HepG2 (cell line): ENCODE measurements around the gene STK17A. TPM values are rescaled to one million over a fixed set of nuclear protein-coding genes. Genes with fewer than 3 reads are reported as not detected.

ENCODE experiments used
- CEBPG ChIP-seq: IDR thresholded peaks from 2 replicates; pipeline ENCODE4 v1.6.1; 2016
- EEA1 ChIP-seq: sonication (generic); formaldehyde crosslinking; IDR thresholded peaks from 2 replicates; pipeline ENCODE4 v1.5.1; 2020; ENCODE audit warnings: mild to moderate bottlenecking, missing genetic modification reagents, borderline replicate concordance
- FOXJ3 ChIP-seq: sonication (generic); formaldehyde crosslinking; IDR thresholded peaks from 2 replicates; pipeline ENCODE4 v1.4.0; 2020; ENCODE audit warnings: missing genetic modification reagents, mild to moderate bottlenecking, borderline replicate concordance
- HNF4A ChIP-seq: sonication (generic); formaldehyde crosslinking; IDR thresholded peaks from 2 replicates; pipeline ENCODE4 v1.4.0; 2020; ENCODE audit warnings: missing genetic modification reagents
- KLF15 ChIP-seq: sonication (generic); formaldehyde crosslinking; IDR thresholded peaks from 2 replicates; pipeline ENCODE4 v1.8.1; 2023; ENCODE audit warnings: borderline replicate concordance, mild to moderate bottlenecking, inconsistent platforms, missing genetic modification reagents, mixed read lengths
- MTF2 ChIP-seq: sonication (generic); formaldehyde crosslinking; IDR thresholded peaks from 2 replicates; pipeline ENCODE4 v1.5.0; 2020; ENCODE audit warnings: missing genetic modification reagents, borderline replicate concordance
- MXI1 ChIP-seq: IDR thresholded peaks from 3 replicates; pipeline ENCODE4 v1.6.1; 2012; ENCODE audit warnings: low read depth, low read length, inconsistent platforms, borderline replicate concordance
- SP5 ChIP-seq: IDR thresholded peaks from 2 replicates; pipeline ENCODE4 v1.6.1; 2016; ENCODE audit warnings: low read depth, borderline replicate concordance
- STAG1 ChIP-seq: sonication (generic); formaldehyde crosslinking; IDR thresholded peaks from 2 replicates; pipeline ENCODE4 v1.4.0; 2020; ENCODE audit warnings: missing genetic modification reagents
- ZC3H13 ChIP-seq: sonication (generic); formaldehyde crosslinking; IDR thresholded peaks from 2 replicates; pipeline ENCODE4 v1.8.1; 2023; ENCODE audit warnings: mild to moderate bottlenecking, missing genetic modification reagents, moderate library complexity
- ZFP36 ChIP-seq: fragments of 150-350 bp; IDR thresholded peaks from 2 replicates; pipeline ENCODE4 v1.6.1; 2018; ENCODE audit warnings: borderline replicate concordance, low read length, low read depth; ENCODE audit not compliant: partially characterized antibody
- ZNF260 ChIP-seq: sonication (generic); formaldehyde crosslinking; IDR thresholded peaks from 2 replicates; pipeline ENCODE4 v1.4.0; 2020; ENCODE audit warnings: missing genetic modification reagents, low read depth, mild to moderate bottlenecking, borderline replicate concordance
- ZNF343 ChIP-seq: sonication (generic); formaldehyde crosslinking; IDR thresholded peaks from 2 replicates; pipeline ENCODE4 v1.4.0; 2020; ENCODE audit warnings: mild to moderate bottlenecking, missing genetic modification reagents
- ZNF678 ChIP-seq: sonication (generic); formaldehyde crosslinking; IDR thresholded peaks from 2 replicates; pipeline ENCODE4 v1.4.0; 2020; ENCODE audit warnings: mild to moderate bottlenecking, missing genetic modification reagents
- ZSCAN22 ChIP-seq: sonication (generic); formaldehyde crosslinking; IDR thresholded peaks from 2 replicates; pipeline ENCODE4 v1.4.0; 2020; ENCODE audit warnings: mild to moderate bottlenecking, missing genetic modification reagents
- polyA plus RNA-seq, 8 experiments: library from polyadenylated mRNA; depleted of rRNA in 3 of 8; stranded (reverse) in 7 of 8; unstranded in 1 of 8; fragments of >200 nt; fragmentation: Illumina TruSeq in 4 of 8; extraction: Trizol in 4 of 8; gene quantifications; 2 replicates each; pipeline versions ENCODE4 v1.2.1 to v1.2.3, GENCODE V29; 2011 to 2016; ENCODE audit warnings: low read depth in 4 of 8, missing spikeins in 1 of 8, mixed read lengths in 1 of 8; ENCODE audit not compliant: insufficient read depth in 1 of 8
- total RNA-seq, 5 experiments: library from RNA; depleted of rRNA; stranded (reverse); fragments of >200 nt; fragmentation: Illumina TruSeq; extraction: Trizol; gene quantifications; 2 replicates each; pipeline ENCODE4 v1.2.3, GENCODE V29; 2016; ENCODE audit warnings: low read depth in 1 of 5
- TF ChIP-seq, protein P1 (sequence below): sonication (generic); formaldehyde crosslinking; IDR thresholded peaks from 2 replicates; pipeline ENCODE4 v1.8.0; 2022; ENCODE audit warnings: mild to moderate bottlenecking, missing genetic modification reagents
- TF ChIP-seq, protein P2 (sequence below): sonication (generic); formaldehyde crosslinking; IDR thresholded peaks from 2 replicates; pipeline ENCODE4 v1.8.0; 2022; ENCODE audit warnings: missing genetic modification reagents, low read depth, mild to moderate bottlenecking, borderline replicate concordance
- TF ChIP-seq, protein P3 (sequence below): sonication (generic); formaldehyde crosslinking; IDR thresholded peaks from 2 replicates; pipeline ENCODE4 v1.5.0; 2020; ENCODE audit warnings: mild to moderate bottlenecking, missing genetic modification reagents, borderline replicate concordance
- TF ChIP-seq, protein P4 (sequence below): sonication (generic); formaldehyde crosslinking; IDR thresholded peaks from 2 replicates; pipeline ENCODE4 v1.4.0; 2020; ENCODE audit warnings: missing genetic modification reagents

STK17A gene
- total and polyA plus RNA-seq, 2 of the 13 experiments (the other 11 are each of a cell fraction or from before 2014, with no cell fraction given), result 18.6 to 24.3 TPM

DNA sequence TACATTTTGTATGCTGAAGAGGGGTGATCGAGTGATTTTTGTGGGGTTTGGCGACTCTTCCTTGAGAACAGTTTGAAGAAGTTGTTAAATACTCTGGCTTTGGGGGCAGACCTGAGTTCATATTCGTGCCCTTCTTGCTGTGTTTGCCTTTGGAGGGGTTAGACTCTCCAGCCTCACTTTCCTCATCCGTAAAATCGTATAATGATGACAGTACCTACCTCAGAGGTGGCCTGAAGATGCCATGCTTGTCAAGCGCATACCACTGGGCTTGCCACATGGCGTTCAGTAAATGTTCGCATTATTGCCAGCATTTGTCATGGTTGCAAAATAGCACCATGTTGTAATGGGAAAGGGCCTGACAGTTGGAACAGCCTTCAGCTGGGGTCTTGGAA is 1.3 kb downstream of the STK17A start (continued):
- TF ChIP-seq, protein P1, sequence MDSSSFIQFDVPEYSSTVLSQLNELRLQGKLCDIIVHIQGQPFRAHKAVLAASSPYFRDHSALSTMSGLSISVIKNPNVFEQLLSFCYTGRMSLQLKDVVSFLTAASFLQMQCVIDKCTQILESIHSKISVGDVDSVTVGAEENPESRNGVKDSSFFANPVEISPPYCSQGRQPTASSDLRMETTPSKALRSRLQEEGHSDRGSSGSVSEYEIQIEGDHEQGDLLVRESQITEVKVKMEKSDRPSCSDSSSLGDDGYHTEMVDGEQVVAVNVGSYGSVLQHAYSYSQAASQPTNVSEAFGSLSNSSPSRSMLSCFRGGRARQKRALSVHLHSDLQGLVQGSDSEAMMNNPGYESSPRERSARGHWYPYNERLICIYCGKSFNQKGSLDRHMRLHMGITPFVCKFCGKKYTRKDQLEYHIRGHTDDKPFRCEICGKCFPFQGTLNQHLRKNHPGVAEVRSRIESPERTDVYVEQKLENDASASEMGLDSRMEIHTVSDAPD (CRISPR knock-in tag), result no peak
- no peak for TF ChIP-seq ZNF678 (CRISPR knock-in tag)
- TF ChIP-seq SP5 (CRISPR knock-in tag), result no peak
- TF ChIP-seq, protein P2, sequence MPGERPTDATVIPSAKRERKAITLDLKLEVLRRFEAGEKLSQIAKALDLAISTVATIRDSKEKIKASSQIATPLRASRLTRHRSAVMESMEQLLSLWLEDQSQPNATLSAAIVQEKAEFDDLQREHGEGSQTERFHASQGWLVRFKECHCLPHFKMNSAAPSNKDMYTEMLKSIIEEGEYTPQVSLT (CRISPR knock-in tag), result no peak
- TF ChIP-seq CEBPG (CRISPR knock-in tag), result peak; percentile 73
- no peak for TF ChIP-seq ZFP36
- 0 out of 2 replicates have a peak, but pooled peaks have one; percentile 9 for TF ChIP-seq HNF4A (CRISPR knock-in tag)
- TF ChIP-seq, protein P3, sequence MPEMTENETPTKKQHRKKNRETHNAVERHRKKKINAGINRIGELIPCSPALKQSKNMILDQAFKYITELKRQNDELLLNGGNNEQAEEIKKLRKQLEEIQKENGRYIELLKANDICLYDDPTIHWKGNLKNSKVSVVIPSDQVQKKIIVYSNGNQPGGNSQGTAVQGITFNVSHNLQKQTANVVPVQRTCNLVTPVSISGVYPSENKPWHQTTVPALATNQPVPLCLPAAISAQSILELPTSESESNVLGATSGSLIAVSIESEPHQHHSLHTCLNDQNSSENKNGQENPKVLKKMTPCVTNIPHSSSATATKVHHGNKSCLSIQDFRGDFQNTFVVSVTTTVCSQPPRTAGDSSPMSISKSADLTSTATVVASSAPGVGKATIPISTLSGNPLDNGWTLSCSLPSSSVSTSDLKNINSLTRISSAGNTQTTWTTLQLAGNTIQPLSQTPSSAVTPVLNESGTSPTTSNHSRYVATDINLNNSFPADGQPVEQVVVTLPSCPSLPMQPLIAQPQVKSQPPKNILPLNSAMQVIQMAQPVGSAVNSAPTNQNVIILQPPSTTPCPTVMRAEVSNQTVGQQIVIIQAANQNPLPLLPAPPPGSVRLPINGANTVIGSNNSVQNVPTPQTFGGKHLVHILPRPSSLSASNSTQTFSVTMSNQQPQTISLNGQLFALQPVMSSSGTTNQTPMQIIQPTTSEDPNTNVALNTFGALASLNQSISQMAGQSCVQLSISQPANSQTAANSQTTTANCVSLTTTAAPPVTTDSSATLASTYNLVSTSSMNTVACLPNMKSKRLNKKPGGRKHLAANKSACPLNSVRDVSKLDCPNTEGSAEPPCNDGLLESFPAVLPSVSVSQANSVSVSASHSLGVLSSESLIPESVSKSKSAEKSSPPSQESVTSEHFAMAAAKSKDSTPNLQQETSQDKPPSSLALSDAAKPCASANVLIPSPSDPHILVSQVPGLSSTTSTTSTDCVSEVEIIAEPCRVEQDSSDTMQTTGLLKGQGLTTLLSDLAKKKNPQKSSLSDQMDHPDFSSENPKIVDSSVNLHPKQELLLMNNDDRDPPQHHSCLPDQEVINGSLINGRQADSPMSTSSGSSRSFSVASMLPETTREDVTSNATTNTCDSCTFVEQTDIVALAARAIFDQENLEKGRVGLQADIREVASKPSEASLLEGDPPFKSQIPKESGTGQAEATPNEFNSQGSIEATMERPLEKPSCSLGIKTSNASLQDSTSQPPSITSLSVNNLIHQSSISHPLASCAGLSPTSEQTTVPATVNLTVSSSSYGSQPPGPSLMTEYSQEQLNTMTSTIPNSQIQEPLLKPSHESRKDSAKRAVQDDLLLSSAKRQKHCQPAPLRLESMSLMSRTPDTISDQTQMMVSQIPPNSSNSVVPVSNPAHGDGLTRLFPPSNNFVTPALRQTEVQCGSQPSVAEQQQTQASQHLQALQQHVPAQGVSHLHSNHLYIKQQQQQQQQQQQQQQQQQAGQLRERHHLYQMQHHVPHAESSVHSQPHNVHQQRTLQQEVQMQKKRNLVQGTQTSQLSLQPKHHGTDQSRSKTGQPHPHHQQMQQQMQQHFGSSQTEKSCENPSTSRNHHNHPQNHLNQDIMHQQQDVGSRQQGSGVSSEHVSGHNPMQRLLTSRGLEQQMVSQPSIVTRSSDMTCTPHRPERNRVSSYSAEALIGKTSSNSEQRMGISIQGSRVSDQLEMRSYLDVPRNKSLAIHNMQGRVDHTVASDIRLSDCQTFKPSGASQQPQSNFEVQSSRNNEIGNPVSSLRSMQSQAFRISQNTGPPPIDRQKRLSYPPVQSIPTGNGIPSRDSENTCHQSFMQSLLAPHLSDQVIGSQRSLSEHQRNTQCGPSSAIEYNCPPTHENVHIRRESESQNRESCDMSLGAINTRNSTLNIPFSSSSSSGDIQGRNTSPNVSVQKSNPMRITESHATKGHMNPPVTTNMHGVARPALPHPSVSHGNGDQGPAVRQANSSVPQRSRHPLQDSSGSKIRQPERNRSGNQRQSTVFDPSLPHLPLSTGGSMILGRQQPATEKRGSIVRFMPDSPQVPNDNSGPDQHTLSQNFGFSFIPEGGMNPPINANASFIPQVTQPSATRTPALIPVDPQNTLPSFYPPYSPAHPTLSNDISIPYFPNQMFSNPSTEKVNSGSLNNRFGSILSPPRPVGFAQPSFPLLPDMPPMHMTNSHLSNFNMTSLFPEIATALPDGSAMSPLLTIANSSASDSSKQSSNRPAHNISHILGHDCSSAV, result no peak
- TF ChIP-seq STAG1 (CRISPR knock-in tag), result 0 out of 2 replicates have a peak, but pooled peaks have one; percentile 2
- TF ChIP-seq MXI1, result peak; percentile 92; the same call in 2 of the 3 replicates
- TF ChIP-seq MTF2 (CRISPR knock-in tag), result no peak
- no peak for TF ChIP-seq ZSCAN22 (CRISPR knock-in tag)
- TF ChIP-seq ZNF343 (CRISPR knock-in tag), result no peak
- no peak for TF ChIP-seq KLF15
- TF ChIP-seq EEA1 (CRISPR knock-in tag), result no peak
- no peak for TF ChIP-seq FOXJ3 (CRISPR knock-in tag)
- no peak for TF ChIP-seq ZNF260 (CRISPR knock-in tag)
- TF ChIP-seq, protein P4, sequence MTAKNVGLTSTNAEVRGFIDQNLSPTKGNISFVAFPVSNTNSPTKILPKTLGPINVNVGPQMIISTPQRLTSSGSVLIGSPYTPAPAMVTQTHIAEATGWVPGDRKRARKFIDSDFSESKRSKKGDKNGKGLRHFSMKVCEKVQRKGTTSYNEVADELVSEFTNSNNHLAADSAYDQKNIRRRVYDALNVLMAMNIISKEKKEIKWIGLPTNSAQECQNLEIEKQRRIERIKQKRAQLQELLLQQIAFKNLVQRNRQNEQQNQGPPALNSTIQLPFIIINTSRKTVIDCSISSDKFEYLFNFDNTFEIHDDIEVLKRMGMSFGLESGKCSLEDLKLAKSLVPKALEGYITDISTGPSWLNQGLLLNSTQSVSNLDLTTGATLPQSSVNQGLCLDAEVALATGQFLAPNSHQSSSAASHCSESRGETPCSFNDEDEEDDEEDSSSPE (CRISPR knock-in tag), result no peak
- TF ChIP-seq ZC3H13 (CRISPR knock-in tag), result 0 out of 2 replicates have a peak, but pooled peaks have one; percentile 27
